ENCODE measurements around the gene MAP7. TPM values are rescaled to one million over a fixed set of nuclear protein-coding genes. Genes with fewer than 3 reads are reported as not detected.
"Not testable (repeated sequence)": the region's sequence is repeated elsewhere in the genome, so short reads cannot be mapped to it uniquely, and the experiment has no call there.

The MAP7 gene
- total RNA-seq, 1 donor from 2014 or later: 0.77 TPM

- H3K4me3 Mint-ChIP-seq (ENCODE audit: unreplicated experiment): no peak overlapping the region
- no peak overlapping the region for H3K27ac Mint-ChIP-seq (ENCODE audit: unreplicated experiment)
- H3K4me1 Mint-ChIP-seq (ENCODE audit: low read depth): no peaks in the 10 kb centered on the region
- no peak for DNase-seq (ENCODE audit: low spot score)
- no peak for TF ChIP-seq CTCF (IDR thresholded peaks at IDR 0.05)
- peaks cover 8% of the 10 kb centered on the region for H3K9me3 Mint-ChIP-seq (ENCODE audit: low read depth)
- peaks cover 10% of the 10 kb centered on the region for H3K27me3 Mint-ChIP-seq (ENCODE audit: low read depth)
- no peaks in the 10 kb centered on the region for H3K36me3 Mint-ChIP-seq (ENCODE audit: low read depth)
Observed at GRCh38 chr6:136483906-136484305, 66.3 kb downstream of the MAP7 start.

GRCh38 chr6:136483005-136483404, 67.2 kb downstream of the MAP7 start:
- DNase-seq (ENCODE audit: low spot score); H3K27ac Mint-ChIP-seq (ENCODE audit: unreplicated experiment): not testable (repeated sequence)

GRCh38 chr6:136477548-136477947, 72.7 kb downstream of the MAP7 start:
- TF ChIP-seq CTCF (IDR thresholded peaks at IDR 0.05): no peak
- H3K9me3 Mint-ChIP-seq (ENCODE audit: low read depth): peaks cover 7% of the 10 kb centered on the region
- no peak overlapping the region for H3K27ac Mint-ChIP-seq (ENCODE audit: unreplicated experiment)
- no peaks in the 10 kb centered on the region for H3K36me3 Mint-ChIP-seq (ENCODE audit: low read depth)
- H3K27me3 Mint-ChIP-seq (ENCODE audit: low read depth): peaks cover 22% of the 10 kb centered on the region
- no peak overlapping the region for H3K4me3 Mint-ChIP-seq (ENCODE audit: unreplicated experiment)
- DNase-seq (ENCODE audit: low spot score): no peak
- no peaks in the 10 kb centered on the region for H3K4me1 Mint-ChIP-seq (ENCODE audit: low read depth)

More at GRCh38 chr6:136483005-136483404, 67.2 kb downstream of the MAP7 start:
- not testable (repeated sequence) for H3K4me3 Mint-ChIP-seq (ENCODE audit: unreplicated experiment); H3K36me3 Mint-ChIP-seq (ENCODE audit: low read depth); H3K4me1 Mint-ChIP-seq (ENCODE audit: low read depth)
- peaks cover 12% of the 10 kb centered on the region for H3K9me3 Mint-ChIP-seq (ENCODE audit: low read depth)
- peaks cover 14% of the 10 kb centered on the region for H3K27me3 Mint-ChIP-seq (ENCODE audit: low read depth)

- no peak for DNase-seq (ENCODE audit: low spot score)
- H3K36me3 Mint-ChIP-seq (ENCODE audit: low read depth): no peaks in the 10 kb centered on the region
- H3K4me3 Mint-ChIP-seq (ENCODE audit: unreplicated experiment): no peak overlapping the region
- no peaks in the 10 kb centered on the region for H3K4me1 Mint-ChIP-seq (ENCODE audit: low read depth)
- H3K9me3 Mint-ChIP-seq (ENCODE audit: low read depth): peaks cover 6% of the 10 kb centered on the region
- no peak overlapping the region for H3K27ac Mint-ChIP-seq (ENCODE audit: unreplicated experiment)
- TF ChIP-seq CTCF (IDR thresholded peaks at IDR 0.05): no peak
- H3K27me3 Mint-ChIP-seq (ENCODE audit: low read depth): peaks cover 20% of the 10 kb centered on the region
Observed at GRCh38 chr6:136475686-136476085, 74.5 kb downstream of the MAP7 start.

GRCh38 chr6:136474241-136474640, 76.0 kb downstream of the MAP7 start:
- Mint-ChIP-seq H3K27ac (ENCODE audit: unreplicated experiment) (no peak overlapping the region), H3K9me3 (ENCODE audit: low read depth) (peaks cover 6% of the 10 kb centered on the region), H3K27me3 (ENCODE audit: low read depth) (peaks cover 25% of the 10 kb centered on the region), H3K4me3 (ENCODE audit: unreplicated experiment) (no peak overlapping the region), H3K4me1 (ENCODE audit: low read depth) (no peaks in the 10 kb centered on the region), H3K36me3 (ENCODE audit: low read depth) (no peaks in the 10 kb centered on the region)
- DNase-seq (ENCODE audit: low spot score): no peak
- no peak for TF ChIP-seq CTCF (IDR thresholded peaks at IDR 0.05)

GRCh38 chr6:136471922-136472321, 78.3 kb downstream of the MAP7 start:
- TF ChIP-seq CTCF (IDR thresholded peaks at IDR 0.05): no peak
- DNase-seq (ENCODE audit: low spot score): no peak
- no peaks in the 10 kb centered on the region for H3K4me1 Mint-ChIP-seq (ENCODE audit: low read depth)
- no peaks in the 10 kb centered on the region for H3K9me3 Mint-ChIP-seq (ENCODE audit: low read depth)
- no peaks in the 10 kb centered on the region for H3K36me3 Mint-ChIP-seq (ENCODE audit: low read depth)
- peaks cover 16% of the 10 kb centered on the region for H3K27me3 Mint-ChIP-seq (ENCODE audit: low read depth)
- no peak overlapping the region for H3K27ac Mint-ChIP-seq (ENCODE audit: unreplicated experiment)
- H3K4me3 Mint-ChIP-seq (ENCODE audit: unreplicated experiment): no peak overlapping the region
